GM18867 (cell line): ENCODE results near the gene CCDC3.
"Not testable (repeated sequence)": the region's sequence is repeated elsewhere in the genome, so short reads cannot be mapped to it uniquely, and the experiment has no call there.

Experiments
- ATAC-seq: cut with Tn5 transposase; IDR thresholded peaks from one replicate; pipeline ENCODE4 v1.9.1; 2021; ENCODE audit warnings: mild to moderate bottlenecking, moderate library complexity; ENCODE audit not compliant: unreplicated experiment

CCDC3 gene

GRCh38 chr10:13001041-13001886 is at the start of gene CCDC3:
CCDC3 (minus strand) TSS chr10:13001713; CDS start chr10:13001570, 143 bp downstream.
- ATAC-seq: no peak

GRCh38 chr10:13051126-13051694 is 49.7 kb upstream of the CCDC3 start:
- ATAC-seq: no peak

- ATAC-seq: no peak
These were observed 48.4 kb upstream of the CCDC3 start for GRCh38 chr10:13049774-13050420.

- no peak for ATAC-seq
These were observed 47.2 kb upstream of the CCDC3 start for GRCh38 chr10:13048762-13049161.

- no peak for ATAC-seq
These were observed 46.2 kb upstream of the CCDC3 start for GRCh38 chr10:13047529-13048206.

GRCh38 chr10:13046851-13047528 is 45.5 kb upstream of the CCDC3 start:
- no peak for ATAC-seq

- no peak for ATAC-seq
These were observed 42.0 kb upstream of the CCDC3 start for GRCh38 chr10:13043520-13043919.

- no peak for ATAC-seq
These were observed 38.2 kb upstream of the CCDC3 start for GRCh38 chr10:13039761-13040160.

GRCh38 chr10:13038391-13038790 is 36.9 kb upstream of the CCDC3 start:
- ATAC-seq: no peak

- no peak for ATAC-seq
These were observed 36.3 kb upstream of the CCDC3 start for GRCh38 chr10:13037832-13038231.

- ATAC-seq: no peak
These were observed 35.3 kb upstream of the CCDC3 start for GRCh38 chr10:13036841-13037240.

- not testable (repeated sequence) for ATAC-seq
These were observed 34.2 kb upstream of the CCDC3 start for GRCh38 chr10:13035731-13036130.

GRCh38 chr10:13026873-13027272 is 25.4 kb upstream of the CCDC3 start:
- no peak for ATAC-seq

- no peak for ATAC-seq
These were observed 22.2 kb upstream of the CCDC3 start for GRCh38 chr10:13023754-13024153.

GRCh38 chr10:13019280-13019679 is 17.8 kb upstream of the CCDC3 start:
- no peak for ATAC-seq

GRCh38 chr10:13018171-13018570 is 16.7 kb upstream of the CCDC3 start:
- no peak for ATAC-seq

GRCh38 chr10:13016886-13017285 is 15.4 kb upstream of the CCDC3 start:
- no peak for ATAC-seq

- ATAC-seq: no peak
These were observed 14.9 kb upstream of the CCDC3 start for GRCh38 chr10:13016426-13016825.

GRCh38 chr10:13006037-13006436 is 4.5 kb upstream of the CCDC3 start:
- no peak for ATAC-seq

GRCh38 chr10:13003759-13004158 is 2.2 kb upstream of the CCDC3 start:
- ATAC-seq: no peak

GRCh38 chr10:13003004-13003403 is 1.5 kb upstream of the CCDC3 start:
- ATAC-seq: no peak
